ENCODE measurements around the gene AVPR2.
A peak's percentile ranks its signal among the peaks of the same experiment; 100 is the strongest.

Gene AVPR2

GRCh38 chrX:153921070-153921469, 16.6 kb downstream of the AVPR2 start:
- no peak for DNase-seq

GRCh38 chrX:153921511-153922446, 17.3 kb downstream of the AVPR2 start:
- no peak for DNase-seq

- DNase-seq: peak in 1 of 2 donors; percentile 33
Measured at GRCh38 chrX:153922932-153923857, 18.7 kb downstream of the AVPR2 start.

DNA sequence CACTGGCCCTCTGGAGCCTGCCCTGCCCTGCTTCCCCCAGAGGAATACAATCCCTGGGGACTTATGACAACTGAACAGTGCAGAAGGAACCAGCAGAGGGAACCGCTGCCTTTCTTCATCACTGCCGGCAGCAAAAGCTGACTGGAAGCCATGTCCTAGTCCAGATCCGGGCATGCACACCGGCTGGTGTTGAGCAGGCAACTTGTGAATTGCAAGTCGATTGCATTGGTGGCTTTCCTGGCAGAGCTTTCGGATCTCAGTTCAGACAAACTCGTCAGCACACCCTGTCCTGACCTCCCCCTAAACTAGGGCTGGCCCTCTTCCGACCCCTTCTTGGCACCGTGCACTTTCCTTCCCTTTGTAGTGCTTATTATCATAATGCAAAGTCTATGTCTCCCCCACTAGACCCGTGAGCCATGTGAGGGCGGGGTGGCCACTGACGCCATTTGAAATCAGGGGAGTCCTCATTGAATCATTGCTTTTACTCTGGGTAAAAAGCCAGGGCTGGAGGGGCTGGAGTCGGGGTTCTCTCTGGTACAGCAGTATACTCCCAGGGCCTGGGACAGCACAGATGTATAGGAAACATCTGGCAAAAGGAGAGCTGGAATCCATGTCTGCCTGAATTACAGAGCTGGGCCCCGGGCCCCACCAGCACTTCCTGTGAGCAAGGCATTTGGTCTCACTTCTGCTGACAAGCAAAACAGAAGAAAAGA, 19.8 kb downstream of the AVPR2 start:
- DNase-seq: peak; percentile 61

GRCh38 chrX:153925387-153925738, 20.9 kb downstream of the AVPR2 start:
- DNase-seq: peak in 1 of 2 donors; percentile 34

DNA sequence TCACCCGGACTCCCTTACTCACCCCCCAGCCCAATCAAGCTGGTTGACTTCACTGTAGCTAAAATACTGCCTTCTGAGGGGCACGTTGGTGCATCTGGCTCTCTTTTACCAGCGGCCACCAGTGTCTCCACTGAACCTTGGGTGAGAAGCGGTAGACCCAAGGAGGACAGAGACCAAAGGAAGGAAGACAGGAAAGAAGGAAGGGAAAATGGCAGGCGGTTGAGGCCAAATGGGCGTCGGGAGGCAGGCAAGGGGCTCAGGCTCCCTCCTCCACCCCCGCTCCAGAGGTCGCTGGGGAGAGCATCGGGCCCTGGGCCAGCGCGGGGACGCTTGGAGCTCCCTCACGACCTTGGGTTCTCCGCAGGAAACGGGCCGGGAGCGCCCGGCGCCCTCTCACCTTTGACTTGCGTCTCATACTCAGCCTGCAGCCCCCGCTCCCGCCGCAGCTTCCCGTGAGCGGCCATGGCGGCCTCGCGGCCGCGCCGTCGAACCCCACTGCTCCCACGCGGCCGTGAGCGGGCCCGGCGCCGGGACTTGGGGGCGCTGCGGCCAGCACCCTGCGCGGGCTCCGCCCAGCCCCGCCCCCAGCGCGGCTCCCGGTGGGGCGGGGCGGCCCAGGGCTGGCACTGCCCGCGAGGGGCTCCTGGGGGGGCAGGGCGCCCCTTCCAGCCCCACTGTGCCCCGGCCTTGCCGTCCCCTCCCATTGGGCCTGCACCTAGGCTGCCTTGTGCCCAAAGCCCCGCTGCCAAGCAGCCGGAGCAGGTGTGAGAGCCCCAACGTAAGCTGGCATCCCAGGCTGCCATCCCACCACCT, 21.5 kb downstream of the AVPR2 start, which contains the start of gene ARHGAP4:
ARHGAP4 (minus strand) TSS at position 526 of the 813 bp plus-strand sequence; CDS start at position 464, 62 bp downstream.
- peak; percentile 28 to 55 for DNase-seq

GRCh38 chrX:153926552-153926857, 22.0 kb downstream of the AVPR2 start:
- no peak for DNase-seq

DNA sequence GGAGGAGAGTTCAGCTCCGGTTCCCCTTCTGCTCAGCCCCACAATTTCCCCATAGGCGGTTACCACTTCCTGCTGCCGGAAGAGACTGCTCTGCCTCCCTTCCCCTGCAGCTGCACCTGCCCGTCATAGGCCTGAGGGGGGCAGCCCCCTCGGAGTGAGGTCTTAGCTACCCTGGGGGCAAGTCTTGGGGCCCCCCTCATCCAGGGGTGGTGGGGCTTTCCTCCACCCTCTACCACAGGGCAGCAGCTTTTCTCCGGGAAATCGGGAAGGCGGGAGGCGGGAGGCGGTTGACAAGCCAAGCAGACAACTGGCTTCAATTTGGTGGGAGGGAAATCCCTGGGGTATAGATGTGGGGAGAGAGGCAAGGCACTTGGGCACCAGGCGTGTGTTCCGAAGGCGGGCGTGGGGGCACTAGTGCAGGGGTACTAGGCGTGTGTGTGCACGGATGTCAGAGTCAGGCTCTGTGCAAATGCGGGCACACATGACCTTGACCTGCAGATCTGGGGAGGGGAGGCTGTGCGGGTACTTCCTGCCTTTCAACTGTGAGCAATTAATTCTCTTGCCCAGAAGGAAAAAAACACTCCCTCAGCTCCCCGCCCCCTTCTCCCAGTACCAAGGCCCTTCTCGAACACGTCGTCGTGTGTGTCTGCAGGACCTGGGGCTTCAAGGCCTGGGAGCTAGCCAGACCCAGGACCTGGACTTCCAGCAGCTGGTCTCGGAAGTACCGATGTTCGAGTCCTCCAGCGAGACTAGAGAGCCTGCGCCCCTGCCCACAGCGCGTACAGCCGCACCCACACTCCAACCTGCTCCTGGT, 22.6 kb downstream of the AVPR2 start:
- peak; percentile 86 to 89 for DNase-seq

DNA sequence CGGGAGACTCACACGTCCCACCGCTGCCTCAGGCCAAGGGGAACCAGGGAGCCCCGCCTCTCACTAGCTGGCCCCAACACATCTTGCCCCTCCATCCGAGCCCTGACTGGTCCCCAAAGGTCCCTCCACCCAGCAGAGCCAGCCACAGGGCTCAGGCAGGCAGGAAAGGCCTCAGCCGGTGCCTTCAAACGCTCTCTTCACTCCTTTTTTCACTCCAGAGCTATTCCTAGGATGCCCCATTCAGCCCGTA, 23.1 kb downstream of the AVPR2 start:
- DNase-seq: no peak

DNA sequence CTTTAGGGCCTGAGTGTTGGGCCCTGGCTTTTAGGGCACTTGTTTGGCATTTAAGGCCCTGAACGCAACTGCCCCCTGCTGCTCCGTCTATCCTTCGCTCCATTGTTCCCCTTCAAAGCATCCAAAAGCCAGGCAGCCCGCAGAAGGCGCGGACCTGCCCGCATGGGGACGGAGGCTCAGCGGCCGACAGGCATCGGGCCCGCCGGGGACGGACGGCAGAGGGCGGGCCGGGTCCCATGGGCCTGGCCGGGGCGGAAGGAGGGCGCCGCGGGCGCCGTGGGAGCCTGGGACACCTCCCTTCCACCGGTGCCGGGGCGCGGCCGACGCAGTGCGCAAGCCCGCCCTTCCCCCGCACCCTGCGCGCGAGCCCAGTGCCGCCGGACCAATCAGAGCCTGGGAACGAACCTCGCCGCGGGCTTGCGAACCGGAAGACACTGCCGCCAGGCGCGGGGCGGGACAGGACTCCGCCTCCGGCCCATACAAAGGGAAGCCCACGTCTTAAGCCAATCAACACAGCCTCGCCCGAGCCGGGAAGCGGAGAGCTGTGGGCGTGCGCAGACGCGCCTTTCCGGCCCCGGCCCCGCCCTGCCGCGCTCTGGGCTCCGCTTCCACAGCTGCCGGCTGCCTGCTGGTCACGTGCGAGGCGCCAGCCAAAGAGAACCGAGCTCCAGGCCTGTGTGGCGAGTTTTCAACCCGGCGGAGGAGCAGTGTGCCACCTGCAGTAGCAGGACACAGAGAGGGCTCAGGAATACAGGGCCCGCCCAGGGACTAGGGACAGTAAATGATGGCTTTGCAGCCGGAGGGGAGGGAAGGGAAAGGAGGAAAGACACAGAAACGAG, 23.7 kb downstream of the AVPR2 start:
- peak; percentile 96 to 98 for DNase-seq

GRCh38 chrX:153928846-153929245, 24.4 kb downstream of the AVPR2 start:
- no peak for DNase-seq

- DNase-seq: no peak
Measured at GRCh38 chrX:153929576-153929975, 25.1 kb downstream of the AVPR2 start.

DNA sequence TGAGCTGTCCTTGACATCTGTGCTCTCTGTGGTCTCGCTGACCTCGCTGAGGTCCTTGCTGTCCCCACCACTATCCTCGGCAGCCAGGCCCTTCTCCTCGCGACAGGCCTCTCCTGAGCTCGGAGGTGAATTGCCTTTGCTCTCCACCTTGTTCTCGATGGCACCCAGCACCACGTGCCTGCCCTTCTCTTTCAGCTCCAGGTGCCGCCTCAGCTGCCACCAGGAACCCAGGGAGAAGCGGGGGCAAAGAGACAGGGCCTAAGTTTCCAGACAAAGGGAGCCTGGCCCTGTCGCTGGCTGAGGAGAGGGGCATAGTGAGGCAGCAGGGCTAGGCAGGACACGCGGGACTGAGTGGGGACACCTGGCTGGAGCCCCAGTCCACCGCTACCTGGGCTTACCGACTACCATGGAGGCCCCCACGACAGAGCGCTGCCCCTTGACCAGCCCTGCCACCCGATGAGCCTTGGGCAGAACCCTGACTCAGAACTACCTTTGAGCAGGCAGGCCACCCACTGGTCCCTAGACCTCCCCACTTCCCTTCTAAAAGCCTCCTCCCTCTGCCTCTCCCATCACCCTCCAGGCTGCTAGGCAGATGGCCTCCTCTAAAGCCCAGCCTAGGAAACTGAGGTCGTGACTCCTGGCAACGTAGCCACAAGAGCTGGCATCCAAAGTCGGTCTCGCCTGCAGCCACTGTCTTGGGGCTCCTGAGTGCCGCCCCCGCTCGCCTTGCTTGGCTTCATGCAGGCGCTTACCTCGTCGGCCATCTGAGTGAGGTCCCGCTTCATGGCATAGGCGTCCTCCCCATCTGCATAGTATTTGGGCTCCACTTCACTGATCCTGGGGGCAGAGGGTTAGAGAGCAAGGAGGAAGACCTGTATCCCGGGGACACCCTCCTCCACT, 25.8 kb downstream of the AVPR2 start:
- DNase-seq: no peak

- no peak for DNase-seq
Measured at GRCh38 chrX:153931151-153931550, 26.7 kb downstream of the AVPR2 start.

GRCh38 chrX:153931748-153932147, 27.3 kb downstream of the AVPR2 start:
- no peak for DNase-seq

DNA sequence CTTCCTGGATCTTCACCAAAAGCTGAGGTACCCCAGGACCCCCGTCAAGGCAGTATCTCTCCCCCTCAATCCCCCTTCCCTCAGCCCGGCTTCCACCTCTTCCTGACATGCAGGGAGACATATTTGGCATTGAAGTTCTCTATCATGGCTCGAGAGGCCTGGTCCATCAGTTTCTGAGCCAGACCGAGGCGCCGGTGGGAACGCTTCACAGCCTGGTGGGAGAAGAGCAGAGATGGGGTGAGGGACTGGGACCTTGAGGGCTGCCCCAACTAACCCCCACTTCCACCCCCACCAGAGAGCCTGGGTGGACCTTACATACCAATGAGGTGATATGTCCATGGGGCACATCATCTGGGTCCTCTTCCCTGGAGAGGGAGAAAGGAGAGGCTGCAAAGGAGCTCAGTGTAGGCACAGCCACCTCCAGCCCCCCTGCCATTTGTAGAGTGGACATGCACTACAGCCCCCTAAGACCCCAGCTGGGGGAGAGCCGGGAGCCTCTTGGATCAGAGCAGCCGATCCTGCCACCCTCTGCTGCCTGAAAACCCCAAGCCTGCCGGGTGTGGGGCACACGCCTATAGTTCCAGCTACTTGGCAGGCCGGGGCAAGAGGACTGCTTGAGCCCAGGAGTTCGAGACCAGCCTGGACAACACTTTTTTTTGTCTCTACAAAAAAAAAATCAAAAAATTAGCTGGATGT, 27.9 kb downstream of the AVPR2 start:
- DNase-seq: no peak

DNA sequence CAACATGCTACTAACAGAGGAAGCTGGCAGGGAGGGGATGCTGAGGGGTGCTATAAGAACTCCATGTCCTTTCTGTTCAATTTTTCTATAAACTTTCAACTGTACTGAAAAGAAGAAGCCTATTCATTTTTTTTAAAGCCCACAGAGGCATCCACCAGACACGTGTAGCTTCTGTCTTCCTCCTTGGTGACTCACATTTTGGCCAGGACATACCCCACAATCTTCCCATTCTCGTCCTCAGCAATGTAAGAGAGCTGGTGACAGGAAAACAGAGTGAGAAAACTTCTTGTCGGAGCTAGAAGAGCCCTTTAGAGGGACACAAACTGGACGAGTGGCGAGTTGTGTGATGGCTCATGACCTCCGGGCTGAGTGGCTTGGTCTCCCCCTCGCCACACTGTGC, 29.3 kb downstream of the AVPR2 start:
- no peak for DNase-seq

- no peak for DNase-seq
Measured at GRCh38 chrX:153934148-153934761, 29.8 kb downstream of the AVPR2 start.
